Forelimb muscle (tissue), 1 donor: ENCODE results near the gene UQCC2. TPM values are rescaled to one million over a fixed set of nuclear protein-coding genes. Genes with fewer than 3 reads are reported as not detected.

Experiments used
- DNase-seq: peaks from one replicate; pipeline ENCODE4 v3.0.0-alpha.2; 2013; ENCODE audit warnings: low read depth
- polyA plus RNA-seq: library from polyadenylated mRNA; unstranded; fragments of 120-200 nt; gene quantifications from one replicate; pipeline ENCODE4 v1.2.1, GENCODE V29; 2013; ENCODE audit not compliant: insufficient read length

The UQCC2 gene
- polyA plus RNA-seq, 1 donor, result 77.2 TPM

GRCh38 chr6:33707771-33708170, 3.7 kb downstream of the UQCC2 start:
- no peak for DNase-seq

DNA sequence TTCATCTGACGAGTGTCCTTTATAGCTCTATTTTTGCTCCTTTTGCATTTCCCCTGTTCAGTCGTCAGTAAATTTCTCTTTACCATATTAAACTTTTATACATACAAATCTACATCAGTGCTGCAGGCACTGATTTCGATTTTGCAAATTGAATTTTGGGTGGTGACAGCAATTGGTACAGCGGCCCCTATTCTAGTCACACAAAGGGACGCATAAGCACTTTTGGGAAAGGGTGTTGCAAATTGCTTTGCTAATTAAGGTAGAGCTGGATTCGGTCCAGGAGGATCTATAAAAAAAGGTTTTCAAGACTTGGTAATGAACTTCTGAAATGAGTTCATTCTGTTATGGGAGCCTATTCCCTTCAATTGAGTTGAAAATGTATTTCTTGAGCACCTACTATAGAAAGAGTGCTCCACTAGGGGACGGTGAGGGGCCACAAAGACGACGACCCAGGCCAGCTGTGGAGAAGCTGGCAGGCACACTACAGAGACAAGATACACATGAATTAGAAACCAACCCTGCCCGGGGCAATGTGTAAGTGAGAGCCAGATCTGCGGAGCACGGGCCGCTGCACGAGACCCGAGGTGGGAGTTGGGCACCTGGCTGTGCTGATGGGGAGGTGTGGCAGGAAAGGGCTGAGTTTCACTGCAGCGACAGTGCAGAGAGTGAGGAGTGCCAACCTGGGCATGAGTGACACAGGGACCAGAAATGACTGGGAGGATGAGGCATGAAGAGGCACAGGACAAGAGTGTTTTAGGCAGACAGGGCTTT, 5.4 kb downstream of the UQCC2 start:
- no peak for DNase-seq

DNA sequence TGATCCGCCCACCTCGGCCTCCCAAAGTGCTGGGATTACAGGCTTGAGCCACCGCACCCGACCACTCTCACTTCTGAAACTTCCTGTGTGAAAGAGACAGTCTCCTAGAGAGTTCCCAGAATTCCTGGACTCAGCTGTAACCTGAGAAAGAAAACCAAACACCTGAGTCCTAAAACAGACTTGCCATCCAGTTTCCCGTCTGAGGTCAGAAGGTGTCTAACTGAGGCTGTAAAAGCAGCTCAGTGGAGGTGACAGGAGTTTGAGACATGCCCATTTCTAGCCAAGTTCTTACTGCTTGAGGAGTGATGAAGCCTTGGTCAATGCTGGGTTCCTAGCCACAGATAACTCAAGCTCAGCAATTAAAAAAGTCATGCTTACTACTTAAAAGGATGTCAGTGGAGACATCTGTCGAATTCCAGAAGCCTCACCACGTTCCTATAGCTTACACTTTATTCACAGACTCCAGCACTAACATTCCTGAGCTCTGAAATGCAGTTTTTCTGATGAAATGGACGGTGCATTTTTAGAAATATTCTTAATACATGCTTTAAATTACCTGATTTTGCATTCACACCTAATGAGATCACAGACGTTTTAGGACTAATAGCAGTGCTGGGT, 6.1 kb downstream of the UQCC2 start:
- DNase-seq, result no peak

DNA sequence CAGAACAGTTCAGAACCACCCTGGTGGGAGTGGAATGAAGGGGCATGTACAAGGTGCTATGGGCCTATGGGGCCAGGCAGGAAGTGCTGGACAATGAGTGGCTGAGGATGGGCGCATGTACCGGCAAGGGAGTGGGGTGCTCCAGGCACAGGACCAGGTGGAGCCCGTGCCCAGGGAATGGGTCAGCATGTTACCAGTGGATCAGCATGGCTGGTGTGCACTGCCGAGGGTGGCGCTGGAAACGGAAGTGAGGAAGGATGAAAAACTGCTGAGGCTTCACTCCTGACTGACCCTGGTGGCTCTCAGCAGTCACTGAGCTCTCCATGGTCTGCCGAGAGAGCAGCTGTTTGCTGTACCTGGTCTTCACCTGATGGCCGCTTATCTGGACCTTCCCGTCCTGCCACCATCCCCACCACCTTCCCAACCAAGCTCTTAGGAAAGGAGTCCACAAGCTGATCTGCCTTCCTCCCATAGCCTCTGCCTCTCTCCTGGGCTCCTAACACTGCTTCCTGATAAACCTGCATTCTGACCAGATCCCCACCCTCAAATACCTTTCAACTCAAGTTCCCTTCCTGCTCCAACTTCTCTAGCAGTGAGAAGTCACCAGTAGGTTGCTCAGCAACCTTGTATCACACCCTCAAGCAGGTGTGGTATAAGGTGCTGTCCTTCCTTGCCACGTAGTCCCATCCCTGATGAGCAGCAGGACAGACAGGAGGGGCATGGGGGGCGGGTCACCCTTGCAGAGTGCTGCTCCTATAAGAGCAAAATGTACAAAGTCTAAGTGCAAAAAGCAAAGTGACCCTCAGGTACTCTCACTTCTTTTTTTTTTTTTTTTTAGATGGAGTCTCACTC, 7.1 kb downstream of the UQCC2 start:
- no peak for DNase-seq

DNA sequence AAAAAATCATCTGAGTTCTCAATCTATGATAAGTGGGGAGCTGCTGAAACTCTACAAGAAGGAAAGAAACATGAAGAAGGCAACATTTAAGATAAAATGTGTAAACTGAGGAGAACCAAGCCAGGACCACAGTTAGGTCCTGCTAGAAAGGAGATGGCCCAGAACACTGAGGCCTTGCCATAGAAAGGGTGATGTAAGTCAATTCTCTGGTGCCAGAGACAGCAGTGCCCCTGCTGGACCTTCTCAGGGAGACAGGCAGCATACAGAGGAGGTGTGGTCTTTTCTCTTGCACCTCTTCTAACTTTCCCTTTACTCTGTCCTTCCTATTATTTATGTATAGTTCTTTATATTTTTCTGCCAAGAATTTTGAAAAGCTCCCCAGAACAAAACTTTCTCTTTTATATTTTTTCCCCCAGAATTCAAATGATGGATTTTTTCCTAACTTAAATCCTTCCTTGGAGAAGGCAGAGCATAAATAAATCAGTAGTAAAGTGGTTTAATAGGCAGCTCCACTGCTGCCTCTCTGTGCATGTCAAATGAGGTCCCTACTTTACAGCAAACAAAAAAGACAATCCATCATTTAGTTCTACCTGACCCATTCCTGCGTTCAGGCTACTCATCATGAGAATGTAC, 9.0 kb downstream of the UQCC2 start:
- DNase-seq, result no peak

DNA sequence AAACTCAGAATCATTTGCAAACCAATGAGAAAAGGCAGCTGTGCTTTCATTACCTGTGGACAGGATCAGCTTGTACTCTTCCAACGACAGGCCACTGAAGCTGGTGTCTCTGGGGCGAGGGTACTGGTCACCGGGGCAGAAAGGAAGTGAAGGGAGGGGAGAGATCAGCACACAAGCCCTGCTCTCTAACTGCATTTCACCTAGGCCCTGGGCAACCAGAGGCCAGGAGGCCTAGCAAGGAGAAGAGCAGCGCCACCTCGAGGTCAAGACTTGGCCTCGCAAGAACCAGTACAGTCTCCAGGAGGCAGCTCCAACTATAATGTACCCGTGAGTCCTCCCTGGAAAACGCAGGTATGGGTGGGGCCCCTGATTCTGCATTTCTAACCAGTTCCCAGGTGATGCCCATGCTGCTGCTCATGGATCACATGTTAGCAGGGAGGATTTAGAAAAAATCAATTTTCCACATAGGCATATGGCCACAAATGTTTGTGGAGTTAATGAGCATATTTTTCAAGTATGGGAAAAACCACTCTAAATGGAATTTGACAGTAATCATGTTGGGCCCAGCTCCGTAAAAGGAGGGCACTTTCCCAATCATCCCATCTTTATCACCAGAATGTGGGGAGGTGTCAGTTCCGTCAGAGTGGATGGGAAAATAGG, 11.0 kb downstream of the UQCC2 start:
- no peak for DNase-seq

GRCh38 chr6:33699739-33700138, 11.8 kb downstream of the UQCC2 start:
- no peak for DNase-seq

GRCh38 chr6:33699131-33699530, 12.4 kb downstream of the UQCC2 start:
- DNase-seq, result no peak

GRCh38 chr6:33698494-33698893, 13.0 kb downstream of the UQCC2 start:
- no peak for DNase-seq

DNA sequence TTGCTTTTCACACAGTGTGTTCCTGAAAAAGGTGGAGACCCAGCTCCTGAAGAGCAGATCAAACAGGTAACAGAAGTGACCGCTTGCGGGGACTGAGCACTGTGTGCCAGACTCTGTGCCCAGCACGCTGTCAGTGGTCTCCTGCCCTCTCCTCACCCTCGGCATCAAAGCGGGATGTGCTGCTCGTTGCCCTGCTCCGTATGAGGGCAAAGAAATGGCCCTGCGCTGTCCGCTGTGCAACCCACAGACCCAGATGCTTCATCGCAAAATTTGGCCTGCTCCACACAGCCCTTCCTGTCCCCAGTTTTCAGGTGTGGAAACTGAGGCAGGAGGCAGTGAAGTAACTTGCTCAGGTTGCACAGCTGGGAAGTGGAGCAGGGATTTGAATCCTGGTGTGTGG, 13.7 kb downstream of the UQCC2 start:
- no peak for DNase-seq

DNA sequence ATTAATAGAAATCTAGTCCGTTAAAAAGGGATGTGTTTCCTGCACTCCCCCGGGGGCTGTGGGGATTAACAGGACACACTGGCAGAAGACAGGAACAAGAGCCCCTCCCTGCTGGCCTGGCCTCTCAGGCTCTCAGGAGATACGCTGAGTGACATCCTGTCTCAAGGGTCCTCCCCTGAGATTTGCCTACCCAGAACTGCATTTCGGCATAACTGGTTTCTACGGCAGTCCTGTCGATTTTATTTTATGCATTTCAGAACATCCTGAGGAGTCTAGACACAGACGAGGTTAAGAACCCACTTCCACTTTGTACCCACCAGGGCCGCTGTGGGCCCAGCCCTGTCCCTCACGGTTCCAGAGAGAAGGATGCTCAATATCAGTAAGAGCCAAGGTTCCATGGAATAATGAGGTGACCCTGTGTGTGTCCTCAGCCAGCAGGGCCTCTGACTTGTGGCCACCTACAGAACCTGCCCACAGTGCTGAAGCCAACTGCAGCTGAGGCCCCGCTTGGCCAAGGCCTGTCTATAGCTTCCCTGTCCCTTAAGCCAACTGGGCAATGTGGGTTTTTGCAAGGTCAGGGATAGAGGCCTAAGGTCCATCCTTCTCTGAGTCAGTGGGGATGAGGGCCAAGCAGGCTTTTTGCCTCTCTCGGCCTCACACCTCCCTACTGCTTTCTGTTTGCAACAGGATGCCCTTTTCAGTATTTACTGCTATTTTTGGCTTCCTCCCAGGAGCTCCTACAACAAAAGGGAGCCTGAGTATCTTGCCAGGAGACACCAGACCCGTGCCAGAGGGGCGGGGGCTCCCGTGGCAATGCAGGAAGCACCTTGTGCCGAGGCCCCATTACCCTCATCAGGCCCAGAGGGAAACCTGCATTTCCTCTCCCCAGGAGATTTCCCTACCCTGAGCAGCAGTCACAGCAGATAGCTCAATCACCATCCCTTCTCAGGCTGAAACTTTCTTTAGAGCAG, 14.7 kb downstream of the UQCC2 start:
- no peak for DNase-seq

GRCh38 chr6:33696076-33696475, 15.4 kb downstream of the UQCC2 start:
- no peak for DNase-seq

GRCh38 chr6:33695451-33695887, 16.0 kb downstream of the UQCC2 start:
- DNase-seq, result no peak

DNA sequence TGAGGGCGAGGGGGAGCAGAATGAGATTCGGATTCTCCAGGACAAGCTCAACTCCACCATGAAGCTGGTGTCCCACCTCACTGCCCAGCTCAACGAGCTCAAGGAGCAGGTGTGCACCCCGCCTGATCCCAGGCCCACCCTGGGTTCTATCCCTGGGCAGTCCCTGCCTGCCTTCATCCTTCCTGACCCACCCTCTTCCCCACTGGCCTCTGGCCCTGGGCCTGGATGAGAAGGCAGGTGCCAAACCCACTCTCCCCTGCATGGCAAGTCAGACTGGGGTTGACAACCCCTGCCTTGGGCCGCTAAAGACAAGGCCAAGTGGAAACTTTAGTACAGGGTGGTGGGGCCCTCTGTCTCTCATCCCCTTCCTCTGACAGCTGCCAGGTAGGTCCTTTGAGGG, 16.5 kb downstream of the UQCC2 start:
- DNase-seq, result no peak

DNA sequence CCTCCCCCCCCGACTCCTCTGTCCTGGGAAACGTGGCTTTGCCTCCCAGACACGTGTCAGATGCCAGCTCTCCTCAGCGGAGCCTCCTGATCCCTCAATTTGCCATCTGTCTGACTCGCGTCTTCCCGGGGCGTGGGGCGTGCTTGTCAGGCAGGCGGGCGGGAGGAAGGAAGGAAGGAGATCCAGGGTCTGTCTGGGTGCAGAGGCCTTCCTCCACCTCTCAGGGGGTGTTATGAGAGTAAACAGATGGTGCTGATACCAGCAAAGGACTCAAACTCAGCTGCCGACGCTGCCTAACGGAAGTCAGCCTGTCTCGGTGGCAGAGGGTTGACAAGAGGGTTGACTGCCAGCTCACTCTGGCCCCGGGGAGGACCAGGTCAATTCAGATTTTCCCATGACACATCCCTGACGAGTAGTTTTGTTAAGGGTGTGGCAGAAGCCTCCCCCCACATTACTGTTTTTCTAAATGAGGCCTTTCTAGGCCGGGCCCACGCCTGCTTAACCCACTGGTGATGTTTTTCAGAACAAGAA, 17.0 kb downstream of the UQCC2 start:
- no peak for DNase-seq

DNA sequence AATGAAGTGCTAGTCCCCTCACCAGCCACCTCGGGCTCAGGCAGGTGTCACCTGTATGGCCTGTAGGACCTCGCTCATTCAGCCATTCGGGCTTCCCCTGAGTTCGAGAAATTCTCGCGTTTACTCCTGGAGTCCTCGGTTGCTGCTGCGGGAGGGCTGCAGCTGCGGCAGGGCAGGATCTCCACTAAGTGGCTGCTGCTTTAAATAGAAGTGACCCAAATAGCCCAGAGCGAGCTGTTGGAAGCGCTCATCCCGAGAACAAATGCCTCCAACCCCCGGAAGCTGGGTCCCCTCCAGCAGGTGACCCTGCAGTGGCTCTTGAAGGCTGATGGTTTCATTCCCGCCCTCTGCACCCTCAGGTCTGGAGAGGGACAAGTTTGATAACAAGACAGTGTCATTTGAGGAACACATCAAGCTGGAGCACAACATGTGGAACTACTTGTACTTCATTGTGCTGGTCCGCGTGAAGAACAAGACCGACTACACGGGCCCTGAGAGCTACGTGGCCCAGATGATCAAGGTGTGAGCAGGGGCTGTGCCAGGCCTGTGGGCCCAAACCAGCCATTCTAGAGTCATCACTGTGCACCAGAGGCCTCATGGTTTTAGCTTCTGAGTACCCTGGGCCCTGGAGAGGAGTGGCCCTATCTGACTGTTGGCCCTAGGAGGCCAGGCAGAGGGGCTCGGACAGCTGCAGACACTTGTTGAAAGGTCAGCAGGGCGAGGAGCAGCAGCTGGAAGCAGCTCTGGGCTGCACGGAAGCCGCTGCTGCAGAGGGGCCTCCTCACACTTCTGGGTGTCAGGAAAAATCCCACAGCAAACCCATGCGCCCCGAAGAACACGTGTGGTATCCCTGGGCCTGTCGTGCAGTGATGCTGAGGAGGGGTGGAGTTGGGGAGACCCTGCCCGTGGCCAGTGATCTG, 18.1 kb downstream of the UQCC2 start:
- DNase-seq, result no peak

DNA sequence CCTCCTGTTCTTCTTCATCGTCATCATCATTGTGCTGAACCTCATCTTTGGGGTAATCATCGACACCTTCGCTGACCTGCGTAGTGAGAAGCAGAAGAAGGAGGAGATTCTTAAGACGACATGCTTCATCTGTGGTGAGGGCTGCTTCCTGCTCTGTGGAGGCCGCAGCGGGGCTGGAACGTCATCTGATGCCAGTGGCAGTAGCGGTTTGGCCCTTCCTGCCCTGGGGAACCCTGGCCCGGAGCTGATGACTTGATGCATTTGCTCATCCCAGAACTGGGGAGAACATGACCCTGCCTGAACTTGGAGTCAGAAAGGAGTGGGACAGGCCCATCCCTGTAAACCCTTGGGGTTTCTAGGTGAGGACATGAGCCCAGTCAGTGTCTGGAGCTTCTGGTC, 18.7 kb downstream of the UQCC2 start:
- DNase-seq, result no peak

DNA sequence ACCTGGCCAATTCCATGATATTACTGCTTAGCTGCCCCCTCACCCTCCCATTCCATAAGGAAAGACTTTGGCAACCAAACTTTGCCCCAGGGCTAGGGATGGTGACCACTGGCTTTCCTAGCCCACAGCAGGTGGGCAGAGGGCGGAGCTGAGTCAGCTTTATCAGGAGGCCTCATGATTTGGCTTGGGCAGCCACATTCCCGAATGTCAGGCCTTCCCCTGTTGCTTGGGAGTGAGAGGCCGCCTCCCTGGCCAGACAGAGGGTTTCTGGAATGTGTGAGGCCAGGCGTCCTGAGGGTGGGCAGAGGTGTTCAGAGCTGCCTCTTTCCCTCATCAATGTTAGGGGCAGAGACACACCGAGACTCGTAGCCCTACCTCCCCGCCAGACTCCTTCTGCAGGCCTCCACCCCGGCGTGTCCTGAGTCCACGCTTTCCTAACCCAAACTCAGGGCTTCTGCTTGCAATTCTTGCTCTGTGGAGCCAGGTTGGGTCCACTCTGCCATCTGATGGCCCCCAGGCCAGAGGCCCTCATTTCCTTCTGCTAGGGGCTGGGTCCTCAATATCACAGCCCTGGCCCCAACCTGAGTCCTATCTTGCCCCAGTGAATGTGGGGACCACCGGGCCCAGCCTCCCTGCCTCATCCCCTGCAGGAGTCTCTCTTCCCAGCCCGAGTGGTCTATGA, 19.3 kb downstream of the UQCC2 start:
- no peak for DNase-seq
